Neural cell (in vitro differentiated cells): ENCODE data around the gene NCOA4. TPM values are rescaled to one million over a fixed set of nuclear protein-coding genes. Genes with fewer than 3 reads are reported as not detected.

Experiments used
- H2AFZ ChIP-seq: fragments of 200-600, 300-800 bp; sonication (generic), shearing (Covaris generic); 2 replicates; pipeline ENCODE4 v1.6.0; 2014; ENCODE audit warnings: low read depth, mild to moderate bottlenecking, antibody characterized with exemption, low read length, moderate library complexity
- H3F3A ChIP-seq: fragments of 200-600 bp; shearing (Covaris generic); 2 replicates; pipeline ENCODE4 v1.6.1; 2016; ENCODE audit warnings: mild to moderate bottlenecking, moderate library complexity, mixed read lengths, antibody characterized with exemption, low read length; ENCODE audit not compliant: insufficient read depth, poor library complexity, severe bottlenecking
- H3K27ac ChIP-seq: fragments of 200-600, 300-800 bp; sonication (generic), shearing (Covaris generic); 2 replicates; pipeline ENCODE4 v1.5.1; 2014; ENCODE audit warnings: mild to moderate bottlenecking, low read length, moderate library complexity
- H3K27me3 ChIP-seq: fragments of 300-800, 200-600 bp; sonication (generic), shearing (Covaris generic); 2 replicates; pipeline ENCODE4 v1.6.0; 2014; ENCODE audit warnings: mild to moderate bottlenecking, low read depth, low read length, moderate library complexity; ENCODE audit not compliant: insufficient read depth
- H3K36me3 ChIP-seq: fragments of 300-800, 200-600 bp; sonication (generic), shearing (Covaris generic); 2 replicates; pipeline ENCODE4 v1.5.1; 2014; ENCODE audit warnings: mild to moderate bottlenecking, antibody characterized with exemption, low read length, moderate library complexity; ENCODE audit not compliant: insufficient read depth
- H3K4me2 ChIP-seq: fragments of 300-800, 200-600 bp; sonication (generic), shearing (Covaris generic); 2 replicates; pipeline ENCODE4 v1.6.0; 2014; ENCODE audit warnings: mild to moderate bottlenecking, low read length
- H3K4me3 ChIP-seq: fragments of 300-800, 200-600 bp; sonication (generic), shearing (Covaris generic); 2 replicates; pipeline ENCODE4 v1.5.1; 2014; ENCODE audit warnings: mild to moderate bottlenecking, low read length, moderate library complexity
- H3K79me2 ChIP-seq: fragments of 200-600 bp; shearing (Covaris generic); replicated peaks from 2 replicates; pipeline ENCODE4 v1.6.0; 2014; ENCODE audit warnings: mild to moderate bottlenecking, low read length, moderate library complexity; ENCODE audit not compliant: insufficient read depth
- H3K9ac ChIP-seq: fragments of 300-800, 200-600 bp; sonication (generic), shearing (Covaris generic); 2 replicates; pipeline ENCODE4 v1.6.1; 2016; ENCODE audit warnings: mild to moderate bottlenecking, low read length, mixed read lengths
- H3K9me2 ChIP-seq: fragments of 200-600 bp; shearing (Covaris generic); 2 replicates; pipeline ENCODE4 v1.6.1; 2016; ENCODE audit warnings: mild to moderate bottlenecking, low read length, mixed read lengths; ENCODE audit not compliant: insufficient read depth
- H3K9me3 ChIP-seq: fragments of 200-600, 300-800 bp; sonication (generic), shearing (Covaris generic); 2 replicates; pipeline ENCODE4 v1.6.1; 2016; ENCODE audit warnings: mild to moderate bottlenecking, mixed run types, low read length, moderate library complexity, mixed read lengths
- H4K20me1 ChIP-seq: fragments of 200-600 bp; shearing (Covaris generic); 2 replicates; pipeline ENCODE4 v1.6.1; 2016; ENCODE audit warnings: mild to moderate bottlenecking, mixed run types; ENCODE audit not compliant: insufficient read depth
- CTCF ChIP-seq: fragments of 450-650 bp; IDR thresholded peaks from 2 replicates; pipeline ENCODE4 v1.5.1; 2014; ENCODE audit warnings: antibody characterized with exemption, mild to moderate bottlenecking, moderate library complexity; ENCODE audit not compliant: poor library complexity, severe bottlenecking
- EP300 ChIP-seq: fragments of 450-650 bp; conservative IDR thresholded peaks from 2 replicates; pipeline ENCODE4 v1.6.1; 2014; ENCODE audit warnings: antibody characterized with exemption, mild to moderate bottlenecking, moderate library complexity; ENCODE audit not compliant: poor library complexity, severe bottlenecking
- EZH2 ChIP-seq: fragments of 200-600, 300-800 bp; shearing (Covaris generic), sonication (generic); IDR thresholded peaks from 2 replicates; pipeline ENCODE4 v1.6.1; 2014; ENCODE audit warnings: antibody characterized with exemption, low read length, borderline replicate concordance, mild to moderate bottlenecking; ENCODE audit not compliant: insufficient read depth, poor library complexity, severe bottlenecking
- MXI1 ChIP-seq: fragments of 450-650 bp; conservative IDR thresholded peaks from 2 replicates; pipeline ENCODE4 v1.6.1; 2014; ENCODE audit warnings: antibody characterized with exemption, mild to moderate bottlenecking; ENCODE audit not compliant: poor library complexity, severe bottlenecking
- POLR2AphosphoS5 ChIP-seq: IDR thresholded peaks from 2 replicates; pipeline ENCODE4 v1.6.1; 2012
- RAD21 ChIP-seq: fragments of 450-650 bp; conservative IDR thresholded peaks from 2 replicates; pipeline ENCODE4 v1.6.1; 2014; ENCODE audit warnings: antibody characterized with exemption, mild to moderate bottlenecking, moderate library complexity
- SMC3 ChIP-seq: fragments of 450-650 bp; conservative IDR thresholded peaks from 2 replicates; pipeline ENCODE4 v1.6.1; 2014; ENCODE audit warnings: antibody characterized with exemption, mild to moderate bottlenecking, moderate library complexity; ENCODE audit not compliant: poor library complexity
- TAF1 ChIP-seq: IDR thresholded peaks from 2 replicates; pipeline ENCODE4 v1.6.1; 2012; ENCODE audit warnings: low read depth
- polyA plus RNA-seq: library from polyadenylated mRNA; depleted of rRNA; stranded (reverse); fragments of >200 nt; gene quantifications from 2 replicates; pipeline ENCODE4 v1.2.3, GENCODE V29; 2014
- TF ChIP-seq, protein P1 (sequence below): IDR thresholded peaks from 2 replicates; pipeline ENCODE4 v1.6.1; 2012; ENCODE audit warnings: borderline replicate concordance

Gene NCOA4
- polyA plus RNA-seq, 1 donor from 2014 or later = 131 TPM

DNA sequence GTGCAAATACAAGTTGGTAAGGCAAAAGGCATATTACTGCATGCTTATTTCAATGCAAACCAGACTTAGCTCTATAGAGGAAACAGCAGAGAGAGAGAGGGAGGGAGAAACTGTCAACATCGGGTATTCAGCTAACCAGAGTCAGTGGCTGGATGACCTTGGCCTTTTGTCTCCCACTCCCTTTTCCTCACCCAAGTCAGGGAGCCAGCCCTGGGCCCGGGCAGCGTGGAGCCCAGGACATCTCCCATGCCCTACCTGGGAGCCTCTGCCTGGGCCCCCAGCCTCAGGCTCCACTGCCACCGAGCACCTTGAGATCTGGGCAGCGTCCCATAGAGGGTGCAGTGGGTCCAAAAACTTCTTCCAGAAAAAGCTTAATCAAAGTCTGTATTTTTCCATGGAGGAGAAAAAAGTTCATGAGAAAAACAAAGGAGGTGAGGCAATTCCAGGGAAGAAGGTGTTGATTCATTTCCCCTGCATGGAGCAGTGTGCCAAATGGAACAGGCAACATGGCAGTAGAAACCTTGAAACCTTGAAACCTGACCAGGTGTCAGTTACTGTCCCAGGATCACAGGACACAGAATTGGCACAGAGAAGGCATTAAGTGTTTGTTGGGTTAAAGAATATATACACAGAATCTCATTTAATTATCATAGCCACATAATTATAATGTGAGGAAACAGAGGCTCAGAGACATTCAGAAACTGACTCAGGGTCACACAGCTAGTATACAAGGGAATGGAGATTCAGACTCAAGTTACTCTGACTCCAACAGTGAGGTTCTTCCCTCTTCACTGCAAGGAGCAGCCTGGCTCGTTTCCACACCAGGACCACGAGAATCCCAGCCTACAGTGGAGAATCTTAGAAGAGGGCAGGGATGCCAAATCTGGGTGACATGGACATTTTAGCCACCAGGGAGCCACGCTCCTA, 5.8 kb upstream of the NCOA4 start:
- no peak overlapping the region for H3K9ac ChIP-seq
- H3K27me3 ChIP-seq = no peaks in the 10 kb centered on the region
- no peak overlapping the region for H2AFZ ChIP-seq
- H3K4me3 ChIP-seq = no peak overlapping the region
- no peak overlapping the region for H3K4me2 ChIP-seq
- H3K27ac ChIP-seq = no peak overlapping the region
- no peaks in the 10 kb centered on the region for H3F3A ChIP-seq
- no peaks in the 10 kb centered on the region for H3K79me2 ChIP-seq
- H3K36me3 ChIP-seq = no peaks in the 10 kb centered on the region
- TF ChIP-seq RAD21 (no peak), EZH2 (no peak)
- no peaks in the 10 kb centered on the region for H3K9me2 ChIP-seq
- H3K9me3 ChIP-seq = no peaks in the 10 kb centered on the region
- no peaks in the 10 kb centered on the region for H4K20me1 ChIP-seq

GRCh38 chr10:46033602-46034011, 3.2 kb upstream of the NCOA4 start:
- H3K4me2 ChIP-seq = no peak overlapping the region
- H3K4me3 ChIP-seq = no peak overlapping the region
- H3F3A ChIP-seq = no peaks in the 10 kb centered on the region
- H4K20me1 ChIP-seq = no peaks in the 10 kb centered on the region
- H3K27ac ChIP-seq = no peak overlapping the region
- no peaks in the 10 kb centered on the region for H3K27me3 ChIP-seq
- peaks cover 16% of the 10 kb centered on the region for H3K79me2 ChIP-seq
- no peaks in the 10 kb centered on the region for H3K36me3 ChIP-seq
- no peaks in the 10 kb centered on the region for H3K9me3 ChIP-seq
- H2AFZ ChIP-seq = no peak overlapping the region
- no peak for TF ChIP-seq MXI1
- no peaks in the 10 kb centered on the region for H3K9me2 ChIP-seq
- no peak overlapping the region for H3K9ac ChIP-seq

- H3K27ac ChIP-seq = no peak overlapping the region
- no peak overlapping the region for H3K4me3 ChIP-seq
- H3F3A ChIP-seq = no peaks in the 10 kb centered on the region
- no peaks in the 10 kb centered on the region for H3K9me3 ChIP-seq
- peaks cover 32% of the 10 kb centered on the region for H3K79me2 ChIP-seq
- H2AFZ ChIP-seq = no peak overlapping the region
- H3K36me3 ChIP-seq = no peaks in the 10 kb centered on the region
- H3K9me2 ChIP-seq = no peaks in the 10 kb centered on the region
- TF ChIP-seq SMC3 (no peak), RAD21 (no peak)
- H4K20me1 ChIP-seq = no peaks in the 10 kb centered on the region
- no peaks in the 10 kb centered on the region for H3K27me3 ChIP-seq
- no peak overlapping the region for H3K4me2 ChIP-seq
- H3K9ac ChIP-seq = no peak overlapping the region
These were observed 1.5 kb upstream of the NCOA4 start for GRCh38 chr10:46031648-46032532.

- H3K9me3 ChIP-seq = no peaks in the 10 kb centered on the region
- no peaks in the 10 kb centered on the region for H4K20me1 ChIP-seq
- H3K9me2 ChIP-seq = no peaks in the 10 kb centered on the region
- no peaks in the 10 kb centered on the region for H3F3A ChIP-seq
- TF ChIP-seq EZH2 (no peak), POLR2AphosphoS5 (no peak), EP300 (no peak), RAD21 (no peak), CTCF (no peak), SMC3 (no peak), TAF1 (no peak), MXI1 (no peak)
- TF ChIP-seq, protein P1, sequence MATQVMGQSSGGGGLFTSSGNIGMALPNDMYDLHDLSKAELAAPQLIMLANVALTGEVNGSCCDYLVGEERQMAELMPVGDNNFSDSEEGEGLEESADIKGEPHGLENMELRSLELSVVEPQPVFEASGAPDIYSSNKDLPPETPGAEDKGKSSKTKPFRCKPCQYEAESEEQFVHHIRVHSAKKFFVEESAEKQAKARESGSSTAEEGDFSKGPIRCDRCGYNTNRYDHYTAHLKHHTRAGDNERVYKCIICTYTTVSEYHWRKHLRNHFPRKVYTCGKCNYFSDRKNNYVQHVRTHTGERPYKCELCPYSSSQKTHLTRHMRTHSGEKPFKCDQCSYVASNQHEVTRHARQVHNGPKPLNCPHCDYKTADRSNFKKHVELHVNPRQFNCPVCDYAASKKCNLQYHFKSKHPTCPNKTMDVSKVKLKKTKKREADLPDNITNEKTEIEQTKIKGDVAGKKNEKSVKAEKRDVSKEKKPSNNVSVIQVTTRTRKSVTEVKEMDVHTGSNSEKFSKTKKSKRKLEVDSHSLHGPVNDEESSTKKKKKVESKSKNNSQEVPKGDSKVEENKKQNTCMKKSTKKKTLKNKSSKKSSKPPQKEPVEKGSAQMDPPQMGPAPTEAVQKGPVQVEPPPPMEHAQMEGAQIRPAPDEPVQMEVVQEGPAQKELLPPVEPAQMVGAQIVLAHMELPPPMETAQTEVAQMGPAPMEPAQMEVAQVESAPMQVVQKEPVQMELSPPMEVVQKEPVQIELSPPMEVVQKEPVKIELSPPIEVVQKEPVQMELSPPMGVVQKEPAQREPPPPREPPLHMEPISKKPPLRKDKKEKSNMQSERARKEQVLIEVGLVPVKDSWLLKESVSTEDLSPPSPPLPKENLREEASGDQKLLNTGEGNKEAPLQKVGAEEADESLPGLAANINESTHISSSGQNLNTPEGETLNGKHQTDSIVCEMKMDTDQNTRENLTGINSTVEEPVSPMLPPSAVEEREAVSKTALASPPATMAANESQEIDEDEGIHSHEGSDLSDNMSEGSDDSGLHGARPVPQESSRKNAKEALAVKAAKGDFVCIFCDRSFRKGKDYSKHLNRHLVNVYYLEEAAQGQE = no peak
- H3K4me2 ChIP-seq = peak overlapping the region; percentile 95
- H3K36me3 ChIP-seq = no peaks in the 10 kb centered on the region
- no peaks in the 10 kb centered on the region for H3K27me3 ChIP-seq
- H3K79me2 ChIP-seq = peaks cover 45% of the 10 kb centered on the region
- peak overlapping the region; percentile 89 for H3K27ac ChIP-seq
- H2AFZ ChIP-seq = peak overlapping the region; percentile 71
- H3K9ac ChIP-seq = peak overlapping the region; percentile 97
- H3K4me3 ChIP-seq = peak overlapping the region; percentile 84
These were observed 877 bp downstream of the NCOA4 start for GRCh38 chr10:46029461-46030030.
